SK-N-MC (cell line): Measurements from ENCODE around the gene VPS37B.

Experiments
- EZH2 ChIP-seq: fragments of 200-600 bp; sonication (generic); IDR thresholded peaks from one replicate; pipeline ENCODE4 v1.6.1; 2017; ENCODE audit warnings: antibody characterized with exemption
- POLR2AphosphoS5 ChIP-seq: IDR thresholded peaks from 2 replicates; pipeline ENCODE4 v1.6.1; 2012; ENCODE audit warnings: mild to moderate bottlenecking, low read depth, low read length, borderline replicate concordance

DNA sequence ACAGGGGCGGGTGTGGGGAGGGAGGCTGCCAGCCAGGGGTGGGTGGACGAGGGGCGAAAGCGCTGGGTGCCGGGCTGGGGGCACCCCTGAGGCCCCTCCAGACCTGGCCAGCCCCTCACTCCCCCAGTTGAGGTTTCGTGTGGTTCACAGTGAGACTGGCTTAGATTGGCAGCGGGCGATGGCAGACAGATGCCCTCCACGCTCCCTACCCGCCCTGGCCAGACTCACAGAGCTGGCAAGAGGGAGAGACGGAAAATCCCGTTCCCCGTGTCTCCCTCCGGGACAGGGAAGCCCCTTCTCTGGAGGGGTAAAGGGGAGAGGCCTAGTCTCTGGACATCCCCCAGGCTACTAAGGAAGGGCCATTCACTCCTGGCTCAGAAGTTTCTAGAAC, 33.2 kb upstream of the VPS37B start:
- TF ChIP-seq POLR2AphosphoS5 (no peak), EZH2 (no peak)
